Epidermal melanocyte (primary cell): ENCODE data around the gene PTPRO.

ENCODE experiments used
- DNase-seq: peaks from one replicate; pipeline ENCODE4 v3.0.0; 2011; ENCODE audit warnings: low spot score; ENCODE audit not compliant: insufficient read length

Gene PTPRO

DNA sequence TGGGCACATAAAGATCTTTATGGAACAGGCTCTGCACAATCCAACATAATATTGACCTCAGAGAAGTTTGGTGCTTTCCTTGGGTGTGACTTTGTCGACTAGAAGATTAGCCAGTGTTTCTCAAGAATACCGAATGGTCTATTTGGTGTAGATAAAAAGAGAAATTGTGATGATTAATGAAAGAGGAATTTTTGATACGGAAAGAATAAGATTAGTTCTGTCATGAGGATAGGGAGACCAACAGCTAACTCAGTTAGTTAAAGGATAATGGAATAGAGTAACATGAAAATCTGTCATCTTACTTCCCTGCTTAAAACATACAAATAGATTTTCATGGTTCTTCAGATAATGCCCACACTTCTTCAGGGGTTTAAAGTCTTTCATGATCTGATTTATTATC lies 24.2 kb downstream of the PTPRO start:
- no peak for DNase-seq

- peak; percentile 29 for DNase-seq
These were observed 28.3 kb downstream of the PTPRO start for GRCh38 chr12:15350643-15351042.

DNA sequence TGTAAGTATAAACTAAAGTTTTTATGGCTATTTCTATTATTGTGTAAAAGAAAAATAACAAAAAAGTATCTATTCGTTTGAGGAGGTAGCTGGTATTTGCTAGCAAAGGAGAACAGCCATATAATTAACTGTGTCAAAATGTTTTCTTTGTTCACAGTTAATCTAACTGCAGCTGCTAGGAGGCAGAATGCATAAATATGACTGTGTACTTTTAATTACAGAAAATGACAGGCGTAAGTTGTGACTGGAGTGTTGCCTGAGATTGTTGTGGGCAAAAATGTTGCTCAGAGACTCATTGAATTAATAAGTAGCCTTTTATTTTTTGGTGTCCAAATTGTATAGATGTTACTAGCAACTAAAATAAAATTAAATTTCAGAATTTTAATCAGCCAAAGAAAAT lies 33.5 kb downstream of the PTPRO start:
- no peak for DNase-seq

GRCh38 chr12:15356951-15357364 lies 34.6 kb downstream of the PTPRO start:
- no peak for DNase-seq

DNA sequence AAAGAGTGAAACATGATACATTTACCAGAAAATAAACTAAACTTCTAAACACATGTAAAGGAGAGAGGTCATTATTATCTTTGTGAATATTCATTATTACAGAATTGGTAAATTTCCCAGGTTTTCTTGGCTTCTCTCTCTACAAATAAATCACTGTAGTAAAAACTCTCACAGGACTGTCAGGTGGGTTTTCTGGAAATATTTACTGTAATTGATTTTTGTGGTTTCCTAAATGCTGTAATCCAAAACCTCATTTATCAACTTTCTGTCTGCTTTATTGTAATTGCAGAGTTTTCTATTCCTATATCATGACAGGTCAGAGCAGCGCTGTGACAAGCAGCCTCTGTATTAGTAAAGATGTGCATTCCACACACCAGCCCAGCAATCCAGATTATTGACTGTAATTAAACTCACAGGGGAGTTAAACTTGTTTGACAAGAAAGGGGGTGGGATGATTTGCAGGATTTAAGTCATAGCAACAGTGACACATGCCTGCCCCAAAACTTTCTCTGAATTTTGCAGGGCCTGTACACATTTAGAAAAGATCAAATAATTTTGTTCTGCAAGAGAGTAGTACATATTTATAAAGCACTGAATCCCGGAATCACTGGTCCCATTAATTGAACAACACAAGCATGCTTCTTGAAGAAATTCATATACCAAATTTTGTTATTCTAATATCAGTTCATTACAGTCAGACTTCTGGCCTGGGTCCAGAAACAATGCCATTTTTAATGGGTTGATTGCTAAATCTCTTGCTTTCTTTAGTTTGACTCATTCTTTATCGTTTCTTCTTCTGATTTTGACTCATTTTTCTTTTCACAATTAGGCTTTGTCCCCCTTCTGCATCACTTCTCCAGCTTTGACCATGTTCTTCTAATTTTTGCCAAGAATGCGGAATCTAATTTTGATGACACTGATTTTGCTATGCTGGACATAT lies 42.2 kb downstream of the PTPRO start:
- no peak for DNase-seq

GRCh38 chr12:15368812-15369211 lies 46.5 kb downstream of the PTPRO start:
- no peak for DNase-seq

GRCh38 chr12:15372352-15372751 lies 50.0 kb downstream of the PTPRO start:
- DNase-seq = no peak

GRCh38 chr12:15387772-15388171 lies 65.5 kb downstream of the PTPRO start:
- DNase-seq = no peak

DNA sequence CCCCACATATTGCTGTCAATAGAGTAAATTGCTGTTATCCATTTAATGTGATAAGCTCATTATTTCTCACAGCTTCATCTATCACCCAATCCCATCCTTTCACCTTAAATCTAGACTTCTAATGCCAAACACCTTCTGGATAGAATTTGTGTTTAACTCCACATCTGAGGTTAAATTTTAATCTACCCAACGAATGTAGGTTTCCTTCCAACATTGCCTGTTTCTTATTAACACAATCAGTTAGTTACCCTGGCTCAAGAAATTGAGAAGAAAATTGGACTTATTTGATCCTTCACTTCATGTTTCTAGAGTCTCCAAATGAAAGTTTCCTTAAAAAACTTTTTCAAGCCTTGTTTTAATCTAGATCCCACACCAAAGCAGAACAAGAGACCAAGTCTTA lies 67.3 kb downstream of the PTPRO start:
- no peak for DNase-seq

DNA sequence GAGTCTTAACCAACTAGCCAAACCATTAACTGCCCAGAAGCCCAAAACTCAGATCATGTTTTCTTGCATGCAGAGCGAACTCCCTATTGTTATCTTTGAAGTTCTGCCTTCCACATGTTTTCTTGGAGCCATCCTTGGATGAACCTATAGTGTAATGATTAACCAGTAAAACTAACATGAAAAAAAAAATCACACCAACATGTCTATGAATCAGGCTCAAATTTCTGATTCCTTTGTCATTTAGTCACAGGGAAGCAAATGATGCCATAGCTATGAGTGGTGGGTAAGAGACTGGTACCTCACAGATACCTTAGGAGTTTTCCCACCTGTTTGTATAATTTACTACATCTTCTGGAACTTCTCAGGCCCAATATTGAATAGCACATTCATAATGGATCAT lies 70.7 kb downstream of the PTPRO start:
- DNase-seq = no peak

DNA sequence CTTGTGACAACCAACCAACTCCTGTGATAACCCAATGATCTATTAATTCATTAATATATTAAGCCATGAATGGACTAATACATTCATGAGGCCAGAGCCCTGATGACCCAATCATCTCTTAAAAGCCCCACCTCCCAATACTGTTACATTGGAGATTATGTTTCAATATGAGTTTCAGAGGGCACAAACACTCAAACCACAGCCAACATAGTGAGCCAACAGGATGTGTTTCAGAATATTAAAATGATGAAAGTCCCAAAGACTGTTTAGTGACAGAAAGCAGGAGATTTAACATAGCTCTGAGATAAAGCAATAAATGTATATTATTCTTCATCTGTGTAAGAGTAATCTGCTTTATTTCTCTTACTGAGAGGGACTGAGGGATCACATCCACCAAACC lies 71.7 kb downstream of the PTPRO start:
- no peak for DNase-seq

- no peak for DNase-seq
These were observed 82.2 kb downstream of the PTPRO start for GRCh38 chr12:15404485-15404884.

DNA sequence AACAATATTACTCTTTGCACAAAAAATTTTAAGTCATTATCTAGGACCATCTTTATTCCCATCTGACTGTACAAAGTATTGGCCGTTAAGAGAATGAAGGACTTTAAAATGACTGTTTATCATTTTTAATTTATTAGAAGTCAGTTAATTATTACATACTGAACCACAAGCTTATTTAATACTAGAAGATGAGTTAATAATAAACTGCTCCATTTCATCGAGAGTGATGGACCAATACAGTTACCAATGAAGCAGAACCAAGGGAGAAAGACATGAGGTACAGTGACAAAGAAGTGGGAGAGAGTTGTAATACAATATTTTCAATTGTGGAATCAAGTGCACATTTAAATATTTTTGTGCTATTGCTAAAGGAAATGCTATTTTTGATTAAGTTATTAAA lies 83.3 kb downstream of the PTPRO start:
- no peak for DNase-seq

- no peak for DNase-seq
These were observed 84.7 kb downstream of the PTPRO start for GRCh38 chr12:15407025-15407424.

DNA sequence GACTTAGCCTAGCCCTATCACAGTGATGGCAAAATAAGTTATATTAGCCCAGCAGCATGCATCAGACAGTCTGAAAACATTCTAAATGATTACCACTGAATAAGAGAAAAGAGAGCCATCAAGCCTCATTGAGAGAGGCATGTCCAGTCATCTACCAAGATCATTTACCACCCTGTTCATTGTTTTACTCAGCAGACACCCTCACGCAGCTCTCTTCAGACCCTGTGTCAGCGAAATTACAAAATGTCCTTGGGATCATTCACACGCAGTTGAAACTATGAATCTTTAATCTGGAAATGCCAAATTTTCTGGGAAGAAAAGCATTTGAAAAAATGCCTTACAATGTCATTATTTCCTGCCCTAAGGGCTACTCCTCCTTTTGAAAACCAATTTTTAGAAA lies 89.5 kb downstream of the PTPRO start:
- DNase-seq = no peak

DNA sequence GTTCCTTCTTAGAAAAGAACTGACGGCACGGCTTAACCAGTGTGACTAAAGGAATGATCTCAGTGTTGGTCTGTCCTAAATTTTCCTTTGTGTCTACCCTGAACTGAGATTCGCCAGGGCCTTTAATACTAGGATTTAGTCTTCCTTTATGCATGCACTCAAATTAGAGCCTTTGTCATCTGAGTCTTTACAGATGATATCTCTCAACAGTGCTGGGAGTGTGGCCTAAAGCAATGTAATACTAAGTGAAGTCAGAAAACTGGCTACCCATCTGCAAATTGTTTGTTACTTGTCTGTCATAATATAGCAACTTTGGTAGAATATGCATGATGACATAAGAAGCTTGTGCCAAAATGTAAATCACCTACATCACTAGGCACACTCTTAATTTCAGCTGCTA lies 95.4 kb downstream of the PTPRO start:
- no peak for DNase-seq

GRCh38 chr12:15423629-15424028 lies 101.3 kb downstream of the PTPRO start:
- DNase-seq = no peak

DNA sequence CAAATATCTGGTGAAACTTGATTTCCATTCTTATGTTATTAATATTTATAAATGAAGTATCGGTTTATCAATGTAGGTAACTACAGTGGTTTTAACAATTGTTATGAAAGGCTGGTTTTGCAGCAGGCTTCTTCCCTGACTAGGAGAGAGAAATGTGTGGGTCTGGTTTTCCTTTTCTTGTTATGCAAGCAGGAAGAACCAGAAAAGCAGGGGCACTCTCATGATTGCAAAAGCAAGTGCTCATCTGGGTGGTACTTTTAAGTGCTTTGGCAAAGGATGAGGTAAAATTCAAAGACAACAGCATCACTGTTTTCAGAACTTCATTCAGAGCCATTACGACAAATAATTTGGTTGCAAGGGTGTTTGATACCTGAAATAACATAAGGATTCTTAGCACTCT lies 105.6 kb downstream of the PTPRO start:
- DNase-seq = no peak

- no peak for DNase-seq
These were observed 106.3 kb downstream of the PTPRO start for GRCh38 chr12:15428632-15429031.

DNA sequence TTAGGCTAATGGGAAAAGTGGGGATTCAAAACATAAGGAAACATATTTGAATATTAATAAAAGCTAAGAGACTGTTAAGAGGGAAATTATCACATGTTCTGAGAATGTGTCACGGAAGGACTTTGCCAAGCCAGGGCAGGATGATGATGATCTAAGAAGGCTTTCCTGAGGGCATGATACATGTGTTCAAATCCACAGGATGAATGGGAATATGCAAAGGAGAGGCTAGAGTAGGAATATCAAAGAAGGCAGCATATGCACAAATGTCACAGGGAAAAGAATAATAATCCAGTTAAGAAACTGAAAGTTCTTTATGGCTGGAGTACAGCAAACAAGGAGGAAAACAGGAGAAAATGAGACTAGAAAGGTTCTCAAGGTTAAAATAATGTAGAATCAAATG lies 107.0 kb downstream of the PTPRO start:
- no peak for DNase-seq

DNA sequence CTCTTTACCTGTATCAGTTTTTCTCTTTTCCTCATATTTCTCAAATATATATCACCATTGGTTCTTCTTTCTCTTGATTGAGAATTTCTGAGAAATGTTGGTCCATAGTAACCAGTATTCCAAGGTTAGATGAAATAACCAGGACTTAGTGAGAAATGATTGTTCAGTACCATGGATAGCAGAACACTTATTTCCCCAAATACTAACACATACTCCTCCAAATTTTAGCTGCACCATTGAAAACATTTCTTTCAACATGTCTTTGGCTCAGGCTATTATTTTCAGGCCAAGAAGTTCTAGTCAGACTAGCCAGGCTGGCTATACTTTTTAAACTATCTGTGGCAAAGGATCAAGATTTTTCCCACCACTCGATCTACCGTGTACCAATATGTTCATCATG lies 113.3 kb downstream of the PTPRO start:
- DNase-seq = no peak

DNA sequence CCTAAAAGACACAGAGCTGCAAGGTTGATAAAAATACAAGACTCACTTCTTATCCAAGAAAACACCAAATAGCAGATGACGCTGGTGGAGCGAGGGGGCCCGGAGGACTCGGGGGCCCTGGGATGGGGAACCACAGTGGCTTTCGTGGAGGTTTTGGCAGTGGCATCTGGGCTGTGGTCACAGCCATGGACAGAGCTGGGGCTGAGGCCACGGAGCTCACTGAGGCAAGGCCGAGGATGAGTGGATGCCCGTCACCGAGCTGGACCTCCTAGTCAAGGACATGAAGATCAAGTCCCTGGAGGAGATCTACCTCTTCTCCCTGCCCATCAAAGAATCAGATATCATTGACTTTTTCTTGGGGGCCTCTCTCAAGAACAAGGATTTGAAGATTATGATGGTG lies 117.2 kb downstream of the PTPRO start:
- DNase-seq = no peak

DNA sequence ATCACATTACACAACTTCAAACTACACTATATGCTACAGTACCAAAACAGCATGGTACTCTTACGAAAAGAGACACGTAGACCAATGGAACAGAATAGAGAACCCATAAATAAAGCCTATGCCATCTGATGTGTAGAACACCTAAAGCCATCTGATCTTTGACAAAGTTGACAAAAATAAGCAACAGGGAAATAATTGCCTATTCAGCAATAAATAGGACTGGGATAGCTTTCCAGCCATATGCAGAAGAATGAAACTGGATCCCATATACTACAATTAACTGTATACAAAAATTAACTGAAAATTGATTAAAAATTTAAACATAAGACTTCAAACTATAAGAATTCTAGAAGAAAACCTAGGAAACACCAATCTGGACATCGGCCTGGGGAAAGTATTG lies 120.7 kb downstream of the PTPRO start:
- DNase-seq = no peak
